Measurements from ENCODE around the gene NPAS3.

- no peak for TF ChIP-seq YY1 (IDR thresholded peaks at IDR 0.05; ENCODE audit: extremely low read depth, insufficient replicate concordance, low read depth, low read length)
- TF ChIP-seq POLR2A (IDR thresholded peaks at IDR 0.05; ENCODE audit: borderline replicate concordance, extremely low read depth, insufficient read depth, insufficient read length), result no peak
- TF ChIP-seq CTCF (IDR thresholded peaks at IDR 0.05 in 2 of 3, conservative IDR thresholded peaks at IDR 0.05 in 1 of 3; ENCODE audit: borderline replicate concordance in 1 of 3, insufficient read depth in 1 of 3, low read depth in 2 of 3, low read length in 2 of 3), result no peak
- no peak for TF ChIP-seq ZBTB33 (IDR thresholded peaks at IDR 0.05; ENCODE audit: extremely low read depth, insufficient replicate concordance, low read length)
- TF ChIP-seq MAX (IDR thresholded peaks at IDR 0.05), result no peak
- no peak for TF ChIP-seq EZH2phosphoT487 (IDR thresholded peaks at IDR 0.05; ENCODE audit: borderline replicate concordance)
- TF ChIP-seq POLR2AphosphoS5 (IDR thresholded peaks at IDR 0.05; ENCODE audit: low read depth, low read length), result no peak
- no peak for TF ChIP-seq CEBPB (IDR thresholded peaks at IDR 0.05; ENCODE audit: low read depth)
- no peak for TF ChIP-seq RAD21 (IDR thresholded peaks at IDR 0.05; ENCODE audit: low read depth)
- no peak for TF ChIP-seq ZNF274 (IDR thresholded peaks at IDR 0.05; ENCODE audit: low read depth, low read length)
Observed at GRCh38 chr14:33433396-33433795, 494.7 kb downstream of the NPAS3 start.
